ENCODE results near the gene MAGEL2.

Gene MAGEL2

GRCh38 chr15:23647421-23648370 lies at the start of gene MAGEL2:
Gene MAGEL2 (minus strand): TSS chr15:23647867. CDS start chr15:23647742, 125 bp downstream.
- DNase-seq (ENCODE audit: low read depth, low spot score) = no peak

- no peak for DNase-seq (ENCODE audit: low read depth, low spot score)
These were observed 47.6 kb upstream of the MAGEL2 start for GRCh38 chr15:23695282-23695681.

GRCh38 chr15:23694592-23694991 lies 46.9 kb upstream of the MAGEL2 start:
- DNase-seq (ENCODE audit: low read depth, low spot score) = no peak

GRCh38 chr15:23690450-23690852 lies 42.8 kb upstream of the MAGEL2 start:
- no peak for DNase-seq (ENCODE audit: low read depth, low spot score)

- no peak for DNase-seq (ENCODE audit: low read depth, low spot score)
These were observed 42.3 kb upstream of the MAGEL2 start for GRCh38 chr15:23690015-23690414.

GRCh38 chr15:23687143-23687470 lies 39.4 kb upstream of the MAGEL2 start, which contains the start of gene NDN:
Gene NDN (minus strand): TSS chr15:23687305. CDS start chr15:23687217, 88 bp downstream.
- no peak for DNase-seq (ENCODE audit: low read depth, low spot score)

- no peak for DNase-seq (ENCODE audit: low read depth, low spot score)
These were observed 38.9 kb upstream of the MAGEL2 start for GRCh38 chr15:23686466-23687142.

GRCh38 chr15:23671481-23671880 lies 23.8 kb upstream of the MAGEL2 start:
- DNase-seq (ENCODE audit: low read depth, low spot score) = no peak

- no peak for DNase-seq (ENCODE audit: low read depth, low spot score)
These were observed 23.3 kb upstream of the MAGEL2 start for GRCh38 chr15:23670970-23671369.

GRCh38 chr15:23663232-23663631 lies 15.6 kb upstream of the MAGEL2 start:
- no peak for DNase-seq (ENCODE audit: low read depth, low spot score)

GRCh38 chr15:23648920-23649515 lies 1.4 kb upstream of the MAGEL2 start:
- DNase-seq (ENCODE audit: low read depth, low spot score) = no peak

GRCh38 chr15:23647001-23647295 lies 719 bp downstream of the MAGEL2 start:
- no peak for DNase-seq (ENCODE audit: low read depth, low spot score)

- DNase-seq (ENCODE audit: low read depth, low spot score) = no peak
These were observed 1.3 kb downstream of the MAGEL2 start for GRCh38 chr15:23646165-23647000.

GRCh38 chr15:23645371-23646164 lies 2.1 kb downstream of the MAGEL2 start:
- no peak for DNase-seq (ENCODE audit: low read depth, low spot score)

- no peak for DNase-seq (ENCODE audit: low read depth, low spot score)
These were observed 2.8 kb downstream of the MAGEL2 start for GRCh38 chr15:23644829-23645228.

- DNase-seq (ENCODE audit: low read depth, low spot score) = no peak
These were observed 5.1 kb downstream of the MAGEL2 start for GRCh38 chr15:23642413-23643044.

- DNase-seq (ENCODE audit: low read depth, low spot score) = no peak
These were observed 13.5 kb downstream of the MAGEL2 start for GRCh38 chr15:23634181-23634580.

- DNase-seq (ENCODE audit: low read depth, low spot score) = no peak
These were observed 18.3 kb downstream of the MAGEL2 start for GRCh38 chr15:23629234-23629805.

- no peak for DNase-seq (ENCODE audit: low read depth, low spot score)
These were observed 18.9 kb downstream of the MAGEL2 start for GRCh38 chr15:23628612-23629233.

GRCh38 chr15:23616536-23616935 lies 31.1 kb downstream of the MAGEL2 start:
- no peak for DNase-seq (ENCODE audit: low read depth, low spot score)
